Activated naive CD8-positive, alpha-beta T cell treated with anti-CD3 and anti-CD28 coated beads, Interleukin-2, amount 10 ng/mL, durations not matched to agents 7 days and 5 days (primary cell): Measurements from ENCODE around the gene PDE5A. TPM values are rescaled to one million over a fixed set of nuclear protein-coding genes. Genes with fewer than 3 reads are reported as not detected.
A peak's percentile ranks its signal among the peaks of the same experiment; 100 is the strongest.
"Not testable (repeated sequence)": the region's sequence is repeated elsewhere in the genome, so short reads cannot be mapped to it uniquely, and the experiment has no call there.

Source experiments
- ATAC-seq: fragments of 150-1000 bp; cut with Tn5 transposase; one replicate; pipeline ENCODE4 v1.10.0; 2021; ENCODE audit warnings: low read depth, moderate library complexity
- POLR2A ChIA-PET: fragments of 350-600 bp; sonication (Branson Sonifier 250); formaldehyde crosslinking; loops from one replicate; lab custom pipeline; 2021; ENCODE audit warnings: antibody characterized with exemption; lab: Charles Lee
- DNase-seq: peaks from one replicate; pipeline ENCODE4 v3.0.0; 2021
- H3K27ac Mint-ChIP-seq: one replicate; pipeline ENCODE4 v1.8.0; 2022; ENCODE audit warnings: mild to moderate bottlenecking, mixed read lengths
- H3K27me3 Mint-ChIP-seq: one replicate; pipeline ENCODE4 v1.8.0; 2022; ENCODE audit warnings: mild to moderate bottlenecking, moderate library complexity, mixed read lengths
- H3K36me3 Mint-ChIP-seq: one replicate; pipeline ENCODE4 v1.8.0; 2021; ENCODE audit warnings: mild to moderate bottlenecking, mixed read lengths
- H3K4me1 Mint-ChIP-seq: one replicate; pipeline ENCODE4 v1.8.0; 2021; ENCODE audit warnings: mixed read lengths
- H3K4me3 Mint-ChIP-seq: one replicate; pipeline ENCODE4 v1.8.0; 2022; ENCODE audit warnings: mild to moderate bottlenecking, moderate library complexity, mixed read lengths
- H3K9me3 Mint-ChIP-seq: one replicate; pipeline ENCODE4 v1.8.0; 2021; ENCODE audit warnings: mixed read lengths
- total RNA-seq, 2 experiments: library from RNA; stranded (reverse); gene quantifications; one replicate each; pipeline ENCODE4 v1.2.3, GENCODE V29; 2021

PDE5A gene
- total RNA-seq, result 1 to 10 TPM in 1 of 2 experiments, under 1 TPM in 1; 0.82 to 1.4 TPM

DNA sequence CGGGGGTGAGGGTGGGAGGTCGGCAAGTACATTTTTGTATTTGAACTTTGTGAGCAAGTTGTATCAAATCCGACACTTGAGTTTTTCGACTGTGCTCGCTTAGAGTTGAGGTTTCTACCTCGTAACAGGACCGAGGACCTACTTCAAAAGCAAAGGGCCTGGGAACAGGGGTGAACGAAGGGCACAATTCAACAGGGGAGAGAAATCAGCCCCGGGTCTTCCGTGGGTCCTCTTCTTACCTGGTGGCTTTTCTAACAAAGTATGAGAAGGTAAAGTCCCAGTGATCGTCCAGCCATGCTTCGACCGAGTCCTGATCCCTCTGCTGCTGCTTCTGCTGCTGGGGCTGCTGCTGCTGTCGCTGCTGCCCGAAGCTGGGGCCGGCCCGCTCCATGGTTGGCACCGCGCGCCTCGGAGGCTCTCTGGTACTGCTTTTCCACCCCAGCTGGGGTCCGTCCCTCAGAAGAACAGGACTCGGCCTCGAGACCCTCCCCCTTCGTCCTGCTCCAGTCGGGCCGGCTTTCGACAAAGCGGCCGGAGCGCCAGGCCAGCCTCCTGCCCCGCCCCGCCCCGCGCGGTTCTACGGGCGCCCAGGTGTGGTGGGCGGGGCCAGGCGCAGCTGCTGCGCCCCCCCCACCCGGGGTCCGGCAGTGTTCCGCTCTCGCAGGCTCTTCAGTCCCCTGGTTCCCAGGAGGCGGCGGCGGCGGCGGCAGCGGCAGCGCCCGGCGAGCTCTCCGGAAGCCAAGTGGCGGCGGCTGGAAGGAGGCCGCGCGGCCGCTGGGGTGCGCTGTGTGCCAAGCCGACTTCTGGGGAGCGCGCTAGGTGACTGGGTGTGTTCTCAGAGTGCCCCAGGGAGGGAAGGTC, at the start of gene PDE5A:
TSS of gene PDE5A (minus strand) at position 524 of the 861 bp plus-strand sequence. CDS start at position 391, 133 bp downstream.
- peak; percentile 87 for ATAC-seq
- no peak within 1 kb of the TSS for H3K27ac Mint-ChIP-seq
- POLR2A ChIA-PET, result interaction anchor here (1.1 kb wide), 1 partner anchor 438 kb away, joined by 3 read pairs; the partner anchor contains the start of gene MAD2L1
- peaks cover 42% of the 10 kb centered on the region for H3K27me3 Mint-ChIP-seq
- H3K36me3 Mint-ChIP-seq, result no peaks in the 10 kb centered on the region
- peak within 1 kb of the TSS; percentile 91 for H3K4me3 Mint-ChIP-seq
- no peaks in the 10 kb centered on the region for H3K9me3 Mint-ChIP-seq
- peak; percentile 87 for DNase-seq
- H3K4me1 Mint-ChIP-seq, result peaks cover 19% of the 10 kb centered on the region

DNA sequence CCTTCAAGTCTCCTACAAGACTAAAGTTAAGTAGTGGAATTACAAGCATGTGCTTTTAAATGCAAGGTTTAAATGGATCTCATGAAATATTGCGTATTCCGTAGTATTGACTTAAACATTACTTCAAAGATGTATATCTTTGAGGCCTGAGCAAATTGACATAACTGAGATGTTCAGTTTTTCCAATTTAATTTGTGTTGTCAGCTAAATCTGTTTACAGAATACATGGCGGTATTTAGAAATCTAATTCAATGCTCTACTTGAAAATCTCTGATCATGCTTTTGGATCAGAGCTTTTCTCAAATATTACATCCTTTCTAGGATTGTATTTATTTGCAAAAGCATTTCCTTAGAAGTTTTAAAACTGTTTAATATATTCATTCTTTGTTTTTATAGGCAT, 47.5 kb upstream of the PDE5A start:
- POLR2A ChIA-PET, result no interaction called here
- no peaks in the 10 kb centered on the region for H3K4me1 Mint-ChIP-seq
- H3K4me3 Mint-ChIP-seq, result no peak overlapping the region
- H3K36me3 Mint-ChIP-seq, result no peaks in the 10 kb centered on the region
- H3K9me3 Mint-ChIP-seq, result no peaks in the 10 kb centered on the region
- ATAC-seq (no peak), DNase-seq (no peak)
- no peaks in the 10 kb centered on the region for H3K27me3 Mint-ChIP-seq
- H3K27ac Mint-ChIP-seq, result no peak overlapping the region

DNA sequence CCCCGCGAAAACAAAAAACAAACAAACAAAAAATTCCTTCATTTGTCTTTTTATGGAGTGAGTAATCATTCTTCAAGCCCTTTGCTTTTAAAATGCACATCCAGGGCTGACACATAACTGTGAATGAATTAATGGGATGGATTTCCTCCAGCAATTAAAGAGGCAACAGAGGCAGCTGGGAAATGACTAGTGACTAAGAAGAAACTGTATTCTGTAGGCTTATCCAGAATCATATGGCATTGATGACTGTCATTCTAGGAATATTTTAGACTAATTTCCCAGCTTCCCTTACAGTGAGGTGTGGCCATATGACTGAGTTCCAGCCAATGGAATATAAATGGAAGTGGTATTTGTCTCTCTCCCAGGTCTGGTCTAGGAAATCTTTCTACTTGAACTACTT, 46.8 kb upstream of the PDE5A start:
- Mint-ChIP-seq H3K27ac (no peak overlapping the region), H3K36me3 (no peaks in the 10 kb centered on the region), H3K4me1 (no peaks in the 10 kb centered on the region), H3K27me3 (no peaks in the 10 kb centered on the region), H3K9me3 (no peaks in the 10 kb centered on the region), H3K4me3 (no peak overlapping the region)
- no peak for DNase-seq
- no peak for ATAC-seq
- POLR2A ChIA-PET, result no interaction called here

DNA sequence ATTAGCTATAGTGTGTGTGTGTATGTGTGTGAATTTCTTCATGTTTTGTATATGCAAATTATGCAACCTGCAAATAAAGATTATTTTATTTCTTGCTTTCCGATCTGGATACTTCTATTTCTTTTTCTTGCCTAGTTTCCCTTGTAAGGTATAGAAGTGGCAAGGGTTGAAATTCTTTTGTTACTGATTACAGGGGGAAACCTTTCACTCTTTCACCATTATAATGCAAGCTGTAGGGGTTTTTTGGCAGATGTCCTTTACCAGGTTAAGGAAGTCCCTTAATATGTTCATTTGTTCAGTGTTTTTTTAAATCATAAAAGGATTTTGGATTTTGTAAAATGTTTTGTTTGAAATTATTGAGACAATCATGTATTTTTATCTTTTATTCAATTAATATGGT, 44.3 kb upstream of the PDE5A start:
- ATAC-seq, result no peak
- Mint-ChIP-seq H3K27me3 (peaks cover 2% of the 10 kb centered on the region), H3K4me1 (no peaks in the 10 kb centered on the region), H3K4me3 (no peak overlapping the region), H3K36me3 (no peaks in the 10 kb centered on the region), H3K27ac (no peak overlapping the region), H3K9me3 (no peaks in the 10 kb centered on the region)
- POLR2A ChIA-PET, result no interaction called here
- no peak for DNase-seq

DNA sequence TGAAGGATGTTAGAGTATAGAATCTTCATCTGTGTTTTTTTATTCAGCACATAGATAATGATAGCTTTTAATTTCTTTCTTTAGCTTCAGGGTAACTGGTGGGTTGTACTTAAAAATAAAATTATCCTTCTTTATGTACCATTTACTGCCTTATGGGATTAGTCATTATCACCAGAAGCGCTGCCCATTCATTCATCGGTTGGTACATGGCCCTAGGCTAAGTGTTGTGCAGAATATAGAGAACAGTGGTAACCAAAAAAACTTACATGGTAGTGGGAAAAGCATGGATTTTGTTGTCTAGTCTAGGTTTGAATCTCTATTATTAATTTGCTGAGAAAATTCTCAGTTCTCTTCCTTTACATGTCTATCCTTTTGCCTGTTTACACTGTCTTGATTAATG, 43.5 kb upstream of the PDE5A start:
- Mint-ChIP-seq H3K27ac (no peak overlapping the region), H3K4me1 (no peaks in the 10 kb centered on the region), H3K4me3 (no peak overlapping the region), H3K36me3 (no peaks in the 10 kb centered on the region), H3K27me3 (peaks cover 2% of the 10 kb centered on the region), H3K9me3 (no peaks in the 10 kb centered on the region)
- DNase-seq, result no peak
- no peak for ATAC-seq
- POLR2A ChIA-PET, result no interaction called here

DNA sequence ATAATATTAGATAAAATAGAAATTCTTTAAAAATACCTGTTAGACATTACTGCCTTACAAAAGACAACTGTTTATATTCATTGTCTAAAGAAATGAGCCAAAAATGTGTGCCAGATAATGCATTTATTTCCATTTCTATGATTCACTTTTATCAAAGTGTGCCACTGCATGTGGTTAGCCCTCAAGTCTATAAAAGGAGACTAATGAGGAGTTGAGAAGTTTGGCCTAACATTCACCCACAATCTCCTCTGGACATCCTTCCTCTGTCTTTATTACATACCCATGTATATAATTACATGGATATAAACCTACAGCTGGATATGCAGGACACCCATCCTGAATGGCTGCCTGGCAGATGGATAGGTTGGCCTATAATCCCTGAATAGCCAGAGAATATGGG, 42.6 kb upstream of the PDE5A start:
- H3K27ac Mint-ChIP-seq, result no peak overlapping the region
- no peak for ATAC-seq
- H3K36me3 Mint-ChIP-seq, result no peaks in the 10 kb centered on the region
- POLR2A ChIA-PET, result no interaction called here
- H3K27me3 Mint-ChIP-seq, result peaks cover 2% of the 10 kb centered on the region
- no peak for DNase-seq
- no peak overlapping the region for H3K4me3 Mint-ChIP-seq
- no peaks in the 10 kb centered on the region for H3K4me1 Mint-ChIP-seq
- no peaks in the 10 kb centered on the region for H3K9me3 Mint-ChIP-seq

DNA sequence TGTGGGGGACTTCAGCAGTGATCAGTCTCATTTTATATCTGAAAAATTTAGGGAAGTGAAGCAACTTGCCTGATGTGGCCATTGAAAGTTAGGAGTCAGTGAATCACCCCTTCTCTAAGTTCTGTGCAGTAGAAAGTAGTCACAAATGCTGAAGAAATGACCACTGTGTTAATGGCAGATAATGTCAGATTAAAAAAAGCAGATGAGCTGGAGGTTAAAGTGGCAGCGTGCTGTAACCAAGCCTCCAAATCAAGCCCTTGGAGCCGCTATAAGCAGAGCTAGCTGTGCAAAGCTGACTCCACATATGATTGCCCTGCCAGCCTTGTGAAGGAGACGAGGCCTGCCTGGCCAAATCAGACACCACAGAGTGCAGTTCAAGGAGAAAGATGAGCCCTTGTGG, 39.2 kb upstream of the PDE5A start:
- H3K4me1 Mint-ChIP-seq, result peaks cover 2% of the 10 kb centered on the region
- no peak overlapping the region for H3K27ac Mint-ChIP-seq
- H3K9me3 Mint-ChIP-seq, result no peaks in the 10 kb centered on the region
- POLR2A ChIA-PET, result no interaction called here
- peaks cover 3% of the 10 kb centered on the region for H3K27me3 Mint-ChIP-seq
- DNase-seq (no peak), ATAC-seq (no peak)
- H3K4me3 Mint-ChIP-seq, result no peak overlapping the region
- no peaks in the 10 kb centered on the region for H3K36me3 Mint-ChIP-seq

DNA sequence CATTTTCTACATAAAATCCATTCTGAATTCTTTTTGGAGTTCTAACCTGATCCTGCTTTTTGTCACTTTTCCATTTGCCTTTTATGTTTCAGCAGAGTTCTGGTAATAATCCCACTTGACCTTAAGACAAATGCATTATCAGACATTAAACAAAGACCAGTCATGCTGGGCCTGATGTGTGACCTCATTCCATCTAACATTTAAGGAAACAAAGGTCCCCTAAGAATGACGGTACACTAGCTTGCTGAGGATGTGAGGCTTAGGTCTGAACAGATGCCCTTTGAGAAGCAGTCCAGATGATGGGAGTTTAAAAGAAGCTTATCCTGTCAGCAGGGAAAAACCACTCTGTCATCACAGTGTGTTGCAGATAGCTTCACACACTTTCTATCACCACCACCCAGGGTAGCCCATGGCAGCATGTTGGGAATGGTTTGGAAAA, 38.1 kb upstream of the PDE5A start:
- DNase-seq (no peak), ATAC-seq (no peak)
- peaks cover 3% of the 10 kb centered on the region for H3K4me1 Mint-ChIP-seq
- H3K27me3 Mint-ChIP-seq, result peaks cover 3% of the 10 kb centered on the region
- no peak overlapping the region for H3K4me3 Mint-ChIP-seq
- no peak overlapping the region for H3K27ac Mint-ChIP-seq
- H3K36me3 Mint-ChIP-seq, result no peaks in the 10 kb centered on the region
- no peaks in the 10 kb centered on the region for H3K9me3 Mint-ChIP-seq
- POLR2A ChIA-PET, result no interaction called here

DNA sequence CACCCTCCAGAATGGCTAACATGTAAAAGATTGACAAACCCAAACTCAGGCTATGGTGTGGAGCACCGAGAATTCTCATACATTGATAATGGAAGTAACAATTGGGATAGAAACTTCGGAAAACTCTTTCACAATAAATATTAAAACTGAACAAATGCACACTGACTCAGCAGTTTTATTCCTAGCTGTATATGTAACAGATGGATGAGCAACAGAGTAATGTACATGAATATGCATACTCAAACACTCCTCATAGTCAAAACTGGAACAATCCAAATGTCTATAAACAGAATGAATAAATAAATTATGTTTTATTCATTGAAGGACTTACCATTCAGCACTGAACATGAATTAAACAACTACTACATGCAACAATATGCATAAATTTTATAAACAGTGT, 37.1 kb upstream of the PDE5A start:
- Mint-ChIP-seq H3K4me3 (no peak overlapping the region), H3K4me1 (peaks cover 3% of the 10 kb centered on the region), H3K27ac (no peak overlapping the region), H3K36me3 (no peaks in the 10 kb centered on the region), H3K9me3 (no peaks in the 10 kb centered on the region), H3K27me3 (peaks cover 3% of the 10 kb centered on the region)
- no peak for DNase-seq
- POLR2A ChIA-PET, result no interaction called here
- ATAC-seq, result no peak

DNA sequence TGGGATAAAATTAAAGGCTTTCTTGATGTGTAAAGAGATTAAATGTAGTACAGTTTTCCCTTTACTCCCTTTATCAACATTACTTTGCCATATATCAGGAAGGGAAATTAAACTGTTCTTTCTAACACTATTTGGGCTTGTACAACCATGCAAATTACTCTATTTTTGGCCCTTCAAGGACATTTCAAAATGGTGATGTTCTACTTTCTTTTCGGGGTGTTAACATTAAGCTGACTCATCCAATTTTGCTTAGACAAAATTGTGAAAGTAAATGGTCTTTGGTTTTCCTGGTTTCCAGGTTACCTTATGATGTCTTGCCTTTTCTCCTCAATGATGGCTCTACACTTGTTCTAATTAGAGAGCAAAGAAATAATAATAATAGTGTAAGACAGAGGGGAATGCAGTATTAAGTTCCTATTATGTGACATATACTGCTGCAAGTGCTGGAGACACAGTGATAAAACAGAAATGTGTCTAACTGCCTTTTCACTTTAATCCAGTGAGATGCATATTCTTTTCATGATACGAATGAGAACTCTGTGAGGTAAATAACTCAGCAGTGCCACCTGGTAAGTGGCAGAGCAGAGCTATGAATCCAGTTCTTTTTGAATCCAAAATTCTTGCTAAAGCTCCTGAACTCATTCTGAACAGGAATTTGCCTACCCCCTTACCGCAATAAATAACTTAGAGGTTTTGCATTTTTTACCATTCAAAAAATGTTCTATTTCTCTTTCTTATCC, 35.7 kb upstream of the PDE5A start:
- POLR2A ChIA-PET, result no interaction called here
- Mint-ChIP-seq H3K27ac (no peak overlapping the region), H3K4me3 (no peak overlapping the region), H3K4me1 (peaks cover 3% of the 10 kb centered on the region), H3K36me3 (no peaks in the 10 kb centered on the region), H3K9me3 (no peaks in the 10 kb centered on the region), H3K27me3 (peaks cover 3% of the 10 kb centered on the region)
- ATAC-seq (no peak), DNase-seq (no peak)

DNA sequence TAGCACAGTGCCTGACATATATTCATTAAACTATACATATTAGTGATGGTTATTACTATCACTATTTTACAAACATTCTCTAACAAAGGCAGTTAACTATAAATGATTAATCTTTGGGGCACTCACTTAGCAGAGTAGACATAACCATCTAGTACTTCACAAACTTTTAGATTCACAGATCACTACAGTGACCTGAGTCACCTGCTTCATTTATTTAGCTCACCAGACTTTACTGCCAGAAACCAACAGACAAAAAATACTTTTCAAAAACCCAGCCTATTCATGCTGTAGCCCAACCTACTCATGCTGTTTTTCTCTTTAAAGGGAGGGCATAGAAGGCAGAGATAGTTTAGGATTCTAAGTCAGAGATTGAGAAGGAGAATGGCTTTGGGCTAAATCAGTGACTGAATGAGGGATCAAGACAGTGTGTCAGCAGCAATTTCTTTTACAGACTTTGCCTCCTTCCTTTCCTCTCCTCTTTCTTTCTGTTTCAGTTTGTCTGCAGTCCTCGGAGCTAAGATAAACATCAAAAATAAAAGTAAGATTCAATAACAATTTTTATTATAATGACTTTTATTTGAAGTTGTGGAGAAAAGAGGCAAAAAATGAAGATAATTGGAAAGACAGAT, 34.7 kb upstream of the PDE5A start:
- ATAC-seq (no peak), DNase-seq (no peak)
- Mint-ChIP-seq H3K36me3 (no peaks in the 10 kb centered on the region), H3K4me1 (peaks cover 3% of the 10 kb centered on the region), H3K27me3 (peaks cover 3% of the 10 kb centered on the region), H3K9me3 (no peaks in the 10 kb centered on the region), H3K4me3 (no peak overlapping the region), H3K27ac (no peak overlapping the region)
- POLR2A ChIA-PET, result no interaction called here

DNA sequence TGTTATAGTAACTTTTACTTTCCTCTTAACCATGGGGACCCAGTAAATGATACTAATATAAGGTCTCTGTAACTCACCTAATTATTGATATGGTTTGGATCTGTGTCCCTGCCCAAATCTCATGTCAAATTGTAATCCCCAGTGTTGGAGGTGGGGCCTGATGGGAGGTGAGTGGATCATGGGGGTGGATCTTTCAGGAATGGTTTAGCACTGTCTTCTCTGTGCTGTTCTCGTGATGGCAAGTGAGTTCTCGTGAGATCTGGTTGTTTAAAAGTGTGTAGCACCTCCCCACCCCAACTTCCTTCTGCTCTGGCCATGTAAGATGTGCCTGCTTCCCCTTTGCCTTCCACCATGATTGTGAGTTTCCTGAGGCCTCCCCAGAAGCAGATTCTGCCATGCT, 34.0 kb upstream of the PDE5A start:
- ATAC-seq, H3K9me3 Mint-ChIP-seq, H3K27me3 Mint-ChIP-seq, H3K4me3 Mint-ChIP-seq, POLR2A ChIA-PET, H3K27ac Mint-ChIP-seq, H3K36me3 Mint-ChIP-seq, DNase-seq, H3K4me1 Mint-ChIP-seq: not testable (repeated sequence)

DNA sequence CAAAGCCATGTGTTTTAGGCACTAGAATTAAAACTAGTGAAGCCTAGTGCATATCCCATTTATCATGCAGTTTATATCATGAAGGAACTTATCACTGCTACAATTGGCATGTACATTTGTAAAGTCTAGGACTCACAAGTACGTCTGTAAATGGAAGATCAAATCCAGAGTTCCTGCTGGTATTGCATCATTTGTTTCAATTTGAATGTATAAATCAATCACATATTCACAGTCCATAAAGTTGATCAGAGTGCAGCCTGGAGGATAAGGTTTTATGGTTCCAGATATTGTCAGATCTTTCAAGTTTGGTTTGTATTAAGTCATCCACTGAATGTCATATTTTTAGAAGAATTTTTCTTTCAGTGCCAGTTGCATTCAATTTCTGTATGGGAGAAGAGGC, 32.6 kb upstream of the PDE5A start:
- no peak overlapping the region for H3K27ac Mint-ChIP-seq
- H3K4me3 Mint-ChIP-seq, result no peak overlapping the region
- DNase-seq, result no peak
- POLR2A ChIA-PET, result no interaction called here
- no peaks in the 10 kb centered on the region for H3K9me3 Mint-ChIP-seq
- H3K36me3 Mint-ChIP-seq, result no peaks in the 10 kb centered on the region
- peaks cover 3% of the 10 kb centered on the region for H3K4me1 Mint-ChIP-seq
- H3K27me3 Mint-ChIP-seq, result peaks cover 2% of the 10 kb centered on the region
- ATAC-seq, result no peak
